GM19467 (cell line): ENCODE results near the gene CALN1.
"Not testable (repeated sequence)": the region's sequence is repeated elsewhere in the genome, so short reads cannot be mapped to it uniquely, and the experiment has no call there.

Experiments used
- ATAC-seq: cut with Tn5 transposase; IDR thresholded peaks from one replicate; pipeline ENCODE4 v1.9.1; 2021; ENCODE audit warnings: mild to moderate bottlenecking, moderate library complexity; ENCODE audit not compliant: unreplicated experiment

The CALN1 gene

DNA sequence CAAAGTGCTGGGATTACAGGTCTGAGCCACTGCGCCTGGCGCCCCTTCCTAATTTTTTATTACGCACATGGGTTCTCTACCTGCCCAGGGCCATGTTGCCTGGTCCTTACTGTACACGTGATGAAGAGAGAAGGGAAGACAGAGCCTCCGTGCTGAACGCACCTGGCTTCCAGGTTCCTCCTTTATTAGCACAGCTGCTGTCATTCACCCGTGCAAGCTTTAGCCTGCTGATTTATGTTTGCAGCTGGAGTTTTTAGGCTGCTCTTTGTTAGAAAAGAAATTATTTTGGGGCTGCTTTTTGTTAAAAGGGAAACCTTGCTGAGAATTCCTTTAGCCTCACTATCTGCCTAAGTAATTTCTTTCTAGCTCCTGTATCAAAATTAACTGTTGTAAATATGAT lies 417.0 kb downstream of the CALN1 start:
- ATAC-seq = no peak

DNA sequence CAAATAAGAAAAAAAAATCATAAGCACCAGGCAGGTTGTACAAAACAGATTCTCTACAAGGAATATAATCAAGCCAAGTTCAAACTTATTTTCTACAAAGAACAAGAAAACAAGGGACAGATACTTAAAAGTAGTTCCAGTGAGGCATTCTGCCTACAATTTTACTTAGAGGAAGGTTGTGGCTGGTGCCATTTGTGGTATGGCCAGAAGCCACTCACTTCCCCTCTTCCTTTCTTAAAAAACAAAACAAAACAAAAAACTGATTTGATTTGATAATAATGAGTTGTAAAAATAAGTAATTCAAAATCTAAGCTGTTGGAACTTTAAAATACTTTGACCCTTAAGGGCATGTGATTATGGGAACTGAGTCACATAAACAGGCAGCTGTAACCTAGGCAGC lies 420.6 kb downstream of the CALN1 start:
- ATAC-seq = no peak

DNA sequence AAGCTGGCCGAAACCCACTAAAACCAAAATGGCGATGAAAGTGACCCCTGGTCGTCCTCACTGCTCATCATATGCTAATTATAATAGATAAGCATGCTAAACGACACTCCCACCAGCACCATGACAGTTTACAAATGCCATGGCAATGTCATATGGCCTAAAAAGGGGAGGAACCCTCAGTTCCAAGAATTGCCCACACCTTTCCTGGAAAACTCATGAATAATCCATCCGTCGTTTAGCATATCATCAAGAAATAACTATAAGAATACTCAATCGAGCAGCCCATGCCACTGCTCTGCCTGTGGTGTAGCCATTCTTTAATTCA lies 422.0 kb downstream of the CALN1 start:
- no peak for ATAC-seq

DNA sequence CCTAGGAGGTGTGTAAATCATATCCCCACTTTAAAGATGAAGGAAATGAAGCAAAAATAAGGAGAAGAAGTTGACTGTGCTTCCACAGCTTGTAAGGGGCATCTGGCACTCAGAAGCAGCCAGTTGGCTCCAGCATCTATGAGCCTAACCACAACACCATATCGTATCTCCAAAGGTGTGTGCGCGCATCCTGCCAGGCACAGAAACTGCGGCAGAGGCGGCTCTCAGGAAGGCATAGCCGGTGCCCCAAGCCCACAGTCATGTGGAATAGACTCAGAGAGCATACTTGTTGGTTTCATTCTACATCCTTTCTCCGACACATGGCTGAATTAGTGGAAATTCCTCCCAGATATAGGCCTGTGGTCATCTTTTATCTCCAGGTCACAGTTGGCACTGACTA lies 423.9 kb downstream of the CALN1 start:
- ATAC-seq = no peak

DNA sequence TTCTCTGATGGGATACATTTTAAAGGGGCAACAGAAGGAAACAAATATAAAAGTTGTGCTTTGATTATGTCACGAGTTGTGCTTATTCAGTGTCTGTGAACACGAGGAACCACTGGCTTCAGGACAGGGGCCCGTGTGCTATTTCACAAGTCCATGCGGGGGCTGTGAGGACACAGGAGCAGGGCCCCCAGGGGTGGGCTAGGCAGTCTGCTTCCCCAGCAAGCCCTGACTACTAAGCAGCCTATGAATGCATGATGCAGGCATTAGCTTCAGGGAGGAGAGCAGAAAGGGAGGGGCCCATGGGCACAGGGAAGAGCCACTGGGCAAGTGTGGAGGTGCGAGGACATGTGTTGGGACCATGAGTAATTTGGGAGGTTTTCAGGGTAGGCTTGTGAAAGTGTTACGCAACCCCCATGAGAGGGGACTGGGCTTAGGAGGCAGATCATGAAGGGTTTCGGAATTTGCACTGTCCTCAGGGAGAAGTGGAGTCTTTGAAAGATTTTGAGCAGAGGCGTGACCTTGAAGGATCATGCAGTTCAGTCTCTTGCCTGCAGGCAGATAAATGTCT lies 424.9 kb downstream of the CALN1 start:
- ATAC-seq = no peak

DNA sequence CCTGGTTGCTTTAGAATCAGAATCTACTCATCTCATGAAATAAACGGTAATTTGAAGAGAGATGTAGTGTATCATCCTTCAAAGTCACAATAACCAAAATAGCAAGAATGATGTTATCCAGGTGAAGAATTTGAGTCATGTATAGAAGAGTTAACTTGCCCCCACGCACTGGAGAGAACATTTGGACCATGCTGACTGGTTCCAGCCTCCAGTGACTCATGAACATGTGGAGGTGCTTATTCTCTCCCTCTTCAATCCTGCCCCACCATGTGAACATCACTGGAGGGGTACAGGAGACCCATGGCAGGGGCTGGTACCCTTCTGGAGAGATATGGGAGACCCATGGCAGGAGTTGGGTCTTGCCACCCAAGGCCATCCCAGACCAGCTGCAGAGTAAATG lies 427.8 kb downstream of the CALN1 start:
- ATAC-seq = no peak

DNA sequence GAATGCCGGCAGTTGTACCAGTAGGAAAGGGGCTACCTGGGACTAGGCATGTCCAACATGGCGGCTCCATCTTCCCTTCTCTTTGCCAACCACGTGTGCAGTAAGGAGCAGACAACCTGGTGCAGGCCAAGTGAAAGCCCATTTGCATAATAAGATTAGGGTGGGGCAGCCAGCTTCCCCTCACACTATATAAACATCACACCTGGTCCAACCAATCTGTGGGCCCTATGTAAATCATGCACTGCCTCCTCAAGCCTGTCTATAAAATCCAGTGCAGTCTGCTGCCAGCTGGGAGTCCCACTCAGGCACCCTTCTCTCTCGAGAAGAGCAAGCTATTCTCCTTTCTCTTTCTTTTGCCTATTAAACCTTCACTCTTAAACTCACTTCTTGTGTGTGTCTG lies 429.3 kb downstream of the CALN1 start:
- no peak for ATAC-seq

DNA sequence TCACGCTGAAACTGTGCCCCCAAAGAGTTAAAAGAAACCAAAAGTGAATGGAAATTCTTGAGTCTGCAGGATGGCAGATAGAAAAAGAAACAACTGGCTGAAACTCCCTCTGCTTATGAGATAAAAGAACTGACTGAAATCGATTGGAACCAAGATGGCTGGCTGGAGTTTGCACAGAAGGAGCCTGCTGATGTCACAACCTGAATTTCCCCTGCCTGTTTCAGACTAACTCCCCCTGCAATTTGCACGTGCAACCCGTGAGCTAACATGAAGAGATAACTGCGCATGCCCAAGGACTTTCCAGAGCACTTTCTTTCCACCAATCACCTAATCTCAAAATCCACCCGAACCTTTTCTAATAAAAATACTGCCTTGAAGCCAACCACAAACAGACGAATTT lies 435.5 kb downstream of the CALN1 start:
- ATAC-seq = no peak

DNA sequence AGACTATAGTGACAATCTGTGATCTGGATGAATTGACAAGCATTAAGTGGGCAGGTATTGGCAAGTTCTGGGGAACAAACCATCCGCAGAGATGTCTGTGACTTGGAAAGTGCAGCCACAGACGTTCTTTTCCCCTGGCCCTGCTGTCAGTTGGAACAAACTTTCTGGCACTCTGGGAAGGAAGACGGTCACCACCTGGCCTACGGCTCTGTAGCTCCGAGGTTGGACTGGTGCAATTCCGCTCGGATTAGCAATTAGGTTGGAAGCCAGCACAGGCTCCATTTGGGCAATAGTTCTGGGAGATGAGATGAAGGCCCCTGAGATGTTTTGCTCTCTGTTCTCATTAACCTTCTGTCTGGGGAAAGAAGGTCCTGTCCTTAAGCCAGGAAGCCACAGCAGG lies 437.5 kb downstream of the CALN1 start:
- no peak for ATAC-seq

DNA sequence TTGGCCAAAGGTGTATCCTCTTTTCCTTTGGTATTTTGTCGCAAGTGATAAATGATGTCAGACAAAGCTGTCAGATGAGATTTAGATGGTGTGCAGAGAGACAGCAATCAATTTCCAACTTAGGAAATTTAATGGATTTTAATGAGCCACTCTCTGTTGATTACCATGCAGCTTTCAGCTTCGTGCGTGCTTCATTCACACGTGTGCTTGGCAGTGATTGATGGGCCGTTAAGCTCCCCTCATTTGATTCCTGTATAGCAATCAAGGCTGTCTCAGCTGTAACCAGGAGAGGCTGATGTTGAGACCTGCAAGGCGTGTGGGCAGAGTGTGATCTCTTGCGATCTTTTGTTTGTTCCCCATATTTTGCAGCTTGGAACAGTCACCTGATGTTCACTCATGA lies 439.6 kb downstream of the CALN1 start:
- ATAC-seq = no peak

DNA sequence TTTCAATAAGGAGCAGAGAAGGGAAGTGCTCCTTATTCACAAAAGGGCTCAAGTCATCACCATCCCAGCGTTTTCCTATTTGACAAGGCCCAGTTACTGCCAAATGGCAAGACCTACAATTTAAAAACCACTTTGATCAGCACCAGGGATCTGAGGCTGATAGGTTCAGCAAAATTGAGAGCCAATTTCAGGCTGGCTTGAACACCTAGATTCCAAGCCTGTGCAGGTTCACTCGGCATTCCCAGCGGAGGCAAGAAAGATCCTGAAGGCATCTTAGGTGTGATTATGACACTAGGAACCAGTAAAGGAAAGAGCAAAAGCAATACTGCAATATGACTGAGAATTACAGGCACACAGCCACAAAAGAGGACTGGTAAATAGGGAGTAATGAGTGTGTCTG lies 441.4 kb downstream of the CALN1 start:
- no peak for ATAC-seq

DNA sequence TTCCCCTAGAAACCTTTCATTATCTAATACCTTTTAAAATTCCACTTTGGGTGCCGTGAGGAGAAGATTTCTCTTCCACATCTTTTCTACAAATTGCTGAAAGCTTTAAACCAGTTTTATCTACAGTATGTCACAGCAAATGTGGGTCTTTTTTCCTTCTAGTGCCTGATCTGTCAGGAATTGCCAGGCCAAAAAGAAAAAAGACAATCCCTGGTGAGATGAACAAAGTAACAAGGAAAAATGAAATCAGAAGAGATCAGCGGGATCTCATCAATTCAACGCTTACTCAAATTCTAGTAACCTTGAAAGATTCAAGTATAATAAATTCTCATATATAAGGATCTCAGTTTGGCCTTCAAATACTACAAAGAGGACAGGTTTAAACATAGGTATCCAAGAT lies 449.5 kb downstream of the CALN1 start:
- ATAC-seq = no peak

DNA sequence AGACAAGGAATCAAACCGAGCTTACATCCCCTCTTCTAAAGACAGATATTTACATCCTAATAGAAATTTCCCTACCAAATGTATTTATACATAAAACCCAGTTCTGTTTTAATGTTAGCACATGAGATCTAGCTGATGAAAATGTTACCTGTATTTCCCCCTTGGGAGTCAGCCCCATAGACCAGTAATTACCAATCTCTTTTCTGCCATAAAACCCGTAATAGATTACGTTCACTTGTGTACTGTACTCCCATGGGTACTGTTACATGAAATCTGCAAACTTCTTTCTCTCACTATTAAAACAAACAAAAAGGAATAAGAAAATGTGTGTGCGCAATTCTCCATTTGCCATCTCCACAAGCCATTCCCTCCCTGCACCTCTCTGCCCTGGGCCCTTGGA lies 450.9 kb downstream of the CALN1 start:
- ATAC-seq = no peak

DNA sequence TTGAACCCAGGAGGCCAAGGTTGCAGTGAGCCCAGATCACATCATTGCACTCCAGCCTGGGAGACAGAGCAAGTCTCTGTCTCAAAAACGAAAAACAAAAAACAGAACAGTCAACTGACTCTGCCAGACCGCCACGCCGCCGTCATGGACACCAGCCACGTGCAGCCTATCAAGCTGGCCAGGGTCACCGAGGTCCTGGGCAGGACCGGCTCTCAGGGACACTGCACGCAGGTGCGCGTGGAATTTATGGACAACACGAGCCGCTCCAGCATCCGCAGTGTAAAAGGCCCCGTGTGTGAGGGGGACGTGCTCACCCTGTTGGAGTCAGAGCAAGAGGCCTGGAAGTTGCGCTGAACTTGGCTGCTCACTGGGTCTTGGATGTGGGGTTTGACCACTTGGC lies 470.0 kb downstream of the CALN1 start:
- no peak for ATAC-seq

DNA sequence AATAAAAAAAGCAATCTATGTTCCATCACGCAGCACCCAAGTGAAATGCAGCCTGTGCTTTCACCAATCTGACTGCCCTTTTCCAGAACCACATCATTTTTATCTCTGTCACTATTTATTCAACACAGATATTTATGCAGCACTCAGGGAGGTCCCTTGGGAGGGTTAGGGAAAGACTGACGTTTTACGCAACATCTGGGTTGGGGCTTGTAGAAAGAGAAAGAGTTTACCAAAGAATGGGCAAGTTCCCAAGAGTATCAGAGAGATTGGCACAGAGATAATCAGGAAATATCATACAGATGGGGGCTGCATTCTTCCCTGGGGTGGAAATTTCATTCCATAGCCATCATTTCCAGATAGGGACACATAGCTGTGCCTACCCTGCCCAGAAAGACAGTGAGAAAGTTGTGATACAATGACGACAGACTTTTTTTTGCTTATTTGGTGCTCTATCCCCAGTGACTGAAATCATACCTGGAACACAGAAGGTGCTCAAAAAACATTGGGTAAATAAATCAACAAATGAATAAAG lies 474.2 kb downstream of the CALN1 start:
- no peak for ATAC-seq

DNA sequence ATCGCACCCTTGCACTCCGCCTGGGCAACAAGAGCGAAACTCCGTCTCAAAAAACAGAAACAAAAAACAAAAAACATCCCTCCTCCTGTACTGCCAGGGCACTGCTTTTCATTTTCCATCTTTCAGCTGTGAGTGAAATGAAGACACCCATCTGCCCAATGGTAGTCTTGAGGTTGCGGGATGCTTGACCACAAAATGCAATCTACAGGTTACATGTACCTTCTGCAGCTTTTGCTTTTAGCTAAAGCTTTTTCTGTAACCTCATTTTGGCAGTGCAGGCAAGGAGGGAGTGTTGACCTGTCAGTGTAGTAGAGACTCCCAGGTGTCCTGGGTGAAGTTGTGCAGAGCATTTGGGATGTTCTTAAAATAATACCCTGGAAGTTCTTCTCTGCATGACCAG lies 476.5 kb downstream of the CALN1 start:
- no peak for ATAC-seq

DNA sequence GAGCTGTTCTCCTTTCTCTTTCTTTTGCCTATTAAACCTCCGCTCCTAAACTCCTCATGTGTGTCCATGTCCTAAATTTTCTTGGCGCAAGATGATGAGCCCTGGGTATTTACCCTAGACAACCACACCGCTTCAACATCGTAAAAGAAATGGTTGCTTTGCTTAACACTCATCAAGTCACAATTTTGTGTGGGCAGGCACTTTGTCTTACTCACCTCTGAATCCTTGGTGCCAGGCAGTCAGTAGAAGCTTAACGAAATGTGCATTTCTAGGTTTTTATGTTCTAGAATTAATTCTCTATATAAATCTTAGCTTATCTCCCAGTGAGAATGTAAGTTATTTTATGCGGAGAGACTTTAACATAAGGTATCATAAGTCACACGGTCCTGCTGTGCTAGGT lies 478.7 kb downstream of the CALN1 start:
- ATAC-seq = no peak

DNA sequence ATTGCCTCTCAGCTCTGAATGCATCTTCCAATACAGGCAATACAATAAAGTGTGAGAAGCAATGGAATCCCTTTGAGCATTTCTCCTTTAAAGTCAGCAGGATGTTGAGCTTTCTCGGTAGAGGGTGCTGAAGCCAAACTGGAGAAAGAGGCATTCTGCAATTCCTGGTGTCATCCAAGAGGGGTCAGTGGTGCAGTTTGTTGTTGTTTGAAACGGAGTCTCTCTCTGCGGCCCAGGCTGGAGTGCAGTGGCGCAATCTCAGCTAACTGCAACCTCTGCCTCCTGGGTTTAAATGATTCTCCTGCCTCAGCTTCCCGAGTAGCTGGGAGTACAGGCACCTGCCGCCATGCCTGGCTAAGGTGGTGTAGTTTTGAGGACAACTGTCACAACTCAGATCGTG lies 486.5 kb downstream of the CALN1 start:
- ATAC-seq = no peak

DNA sequence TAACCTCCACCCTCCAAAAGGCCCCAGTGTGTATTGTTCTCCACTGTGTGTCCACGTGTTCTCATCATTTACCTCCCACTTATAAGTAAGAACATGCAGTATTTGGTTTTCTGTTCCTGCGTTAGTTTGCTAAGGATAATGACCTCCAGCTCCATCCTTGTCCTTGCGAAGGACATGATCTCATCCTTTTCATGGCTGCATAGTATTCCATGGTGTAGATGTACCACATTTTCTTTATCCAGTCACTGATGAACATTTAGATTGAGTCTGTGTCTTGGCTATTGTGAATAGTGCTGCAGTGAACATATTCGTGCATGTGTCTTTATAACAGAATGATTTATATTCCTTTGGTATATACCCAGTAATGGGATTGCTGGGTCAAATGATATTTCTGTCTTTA lies 497.9 kb downstream of the CALN1 start:
- ATAC-seq = not testable (repeated sequence)

DNA sequence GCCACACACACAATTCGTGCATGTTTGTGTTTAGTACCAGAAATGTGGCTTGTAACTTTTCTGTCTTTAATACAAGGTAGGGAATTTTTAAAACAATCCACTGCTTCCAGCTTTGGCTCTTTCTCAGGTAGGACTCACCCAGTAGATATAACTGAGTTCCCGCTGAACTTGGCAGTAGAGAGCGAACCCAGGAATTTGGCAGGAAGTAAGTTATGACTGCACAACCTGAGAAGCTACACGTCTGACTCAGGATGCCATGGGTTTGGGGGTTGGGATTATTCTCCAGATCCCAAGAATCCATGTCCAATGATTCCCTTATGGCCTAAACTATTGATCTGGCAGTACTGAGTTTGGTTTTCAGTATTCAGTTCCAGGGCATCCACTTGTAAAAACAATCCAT lies 499.7 kb downstream of the CALN1 start:
- no peak for ATAC-seq

DNA sequence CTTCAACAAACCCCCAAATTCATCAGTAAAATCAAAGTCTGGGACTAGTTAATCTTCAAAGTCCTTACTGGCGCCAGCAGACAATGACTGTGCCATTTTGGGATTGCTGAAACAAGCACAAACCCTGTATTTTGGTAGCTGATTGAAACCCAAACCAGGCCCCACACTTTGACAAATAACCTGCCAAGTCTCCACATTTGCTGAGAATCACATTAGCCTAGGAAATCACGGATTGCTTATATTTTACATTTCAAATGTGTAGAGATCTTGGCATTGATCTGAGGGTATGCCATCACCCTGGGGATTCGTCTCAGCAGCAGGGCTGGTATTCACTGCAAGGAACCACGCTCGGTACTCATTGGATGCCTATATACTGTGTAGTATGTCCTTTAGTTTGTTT lies 501.1 kb downstream of the CALN1 start:
- no peak for ATAC-seq

DNA sequence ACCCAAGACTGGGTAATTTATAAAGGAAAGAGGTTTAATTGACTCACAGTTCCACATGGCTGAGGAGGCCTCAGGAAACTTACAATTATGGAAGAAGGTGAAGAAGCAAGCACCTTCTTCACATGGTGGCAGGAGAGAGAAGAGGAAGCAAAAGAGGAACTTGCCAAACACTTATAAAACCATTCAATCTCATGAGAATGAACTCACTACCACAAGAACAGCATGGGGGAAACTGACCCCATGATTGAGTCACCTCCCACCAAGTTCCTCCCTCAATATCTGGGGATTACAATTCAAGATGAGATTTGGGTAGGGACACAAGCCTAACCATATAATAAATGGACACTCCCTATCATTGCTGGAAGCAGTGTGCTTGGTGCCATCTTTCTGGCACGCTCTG lies 506.3 kb downstream of the CALN1 start:
- ATAC-seq = no peak

DNA sequence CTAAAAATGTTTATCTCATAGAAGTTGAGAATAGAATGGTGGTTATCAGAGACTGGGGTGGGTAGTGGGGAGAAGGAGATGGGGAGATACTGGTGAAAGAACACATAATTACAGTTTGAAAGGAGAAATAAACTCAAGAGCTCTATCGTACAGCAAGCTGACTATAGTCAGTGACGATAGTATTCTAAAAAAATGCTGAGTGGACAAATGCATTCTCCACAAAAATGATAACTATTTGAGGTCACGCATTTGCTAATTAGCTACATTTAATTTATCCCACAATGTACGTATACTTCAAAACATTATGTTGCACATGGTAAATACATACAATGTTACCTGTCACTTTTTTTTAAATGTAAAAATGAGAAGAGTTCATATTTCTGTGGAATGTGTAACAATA lies 507.7 kb downstream of the CALN1 start:
- no peak for ATAC-seq

DNA sequence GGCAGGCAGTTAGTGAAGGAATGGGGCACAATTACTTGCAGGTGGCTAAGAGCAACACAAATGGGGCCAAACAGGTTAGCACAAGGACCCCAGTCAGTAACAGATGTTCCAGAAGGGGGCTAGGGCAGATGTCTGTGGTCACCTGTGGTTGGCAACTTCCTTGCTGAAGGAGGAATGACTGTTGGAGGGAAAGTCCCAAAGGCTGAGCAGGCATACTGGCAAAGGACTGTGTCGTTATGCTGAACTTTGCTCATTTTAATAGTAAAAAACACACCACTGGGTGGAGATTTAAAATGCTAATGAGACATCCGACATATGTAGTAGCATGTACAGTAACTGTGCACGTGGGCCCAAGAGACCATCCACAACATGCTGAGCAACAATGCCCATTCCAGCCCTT lies 511.6 kb downstream of the CALN1 start:
- ATAC-seq = no peak
